ENCODE data around the gene LIX1.
"Not testable (repeated sequence)": the region's sequence is repeated elsewhere in the genome, so short reads cannot be mapped to it uniquely, and the experiment has no call there.

Gene LIX1

GRCh38 chr5:97141539-97141938, 872 bp downstream of the LIX1 start:
- no peak overlapping the region for H3K27ac ChIP-seq

GRCh38 chr5:97141031-97141430, 1.4 kb downstream of the LIX1 start:
- no peak for TF ChIP-seq ZFX (IDR thresholded peaks at IDR 0.05; ENCODE audit: borderline replicate concordance)
- no peak for TF ChIP-seq CTCF (IDR thresholded peaks at IDR 0.05)
- no peak overlapping the region for H3K27ac ChIP-seq

More at GRCh38 chr5:97141539-97141938, 872 bp downstream of the LIX1 start:
- no peak for TF ChIP-seq CTCF (IDR thresholded peaks at IDR 0.05)
- TF ChIP-seq ZFX (IDR thresholded peaks at IDR 0.05; ENCODE audit: borderline replicate concordance), result no peak

- H3K27ac ChIP-seq, result not testable (repeated sequence)
These were observed 2.2 kb downstream of the LIX1 start for GRCh38 chr5:97140250-97140649.

GRCh38 chr5:97136475-97136874, 5.9 kb downstream of the LIX1 start:
- no peak for TF ChIP-seq CTCF (IDR thresholded peaks at IDR 0.05)
- TF ChIP-seq ZFX (IDR thresholded peaks at IDR 0.05; ENCODE audit: borderline replicate concordance), result no peak
- H3K27ac ChIP-seq, result no peak overlapping the region

- no peak overlapping the region for H3K27ac ChIP-seq
- TF ChIP-seq CTCF (IDR thresholded peaks at IDR 0.05) (no peak), ZFX (IDR thresholded peaks at IDR 0.05; ENCODE audit: borderline replicate concordance) (no peak)
These were observed 6.5 kb downstream of the LIX1 start for GRCh38 chr5:97135868-97136267.

GRCh38 chr5:97134634-97135033, 7.8 kb downstream of the LIX1 start:
- H3K27ac ChIP-seq, result no peak overlapping the region
- TF ChIP-seq CTCF (IDR thresholded peaks at IDR 0.05), result no peak
- TF ChIP-seq ZFX (IDR thresholded peaks at IDR 0.05; ENCODE audit: borderline replicate concordance), result no peak

GRCh38 chr5:97133101-97133500, 9.3 kb downstream of the LIX1 start:
- TF ChIP-seq ZFX (IDR thresholded peaks at IDR 0.05; ENCODE audit: borderline replicate concordance), result no peak
- TF ChIP-seq CTCF (IDR thresholded peaks at IDR 0.05), result no peak

GRCh38 chr5:97131921-97132320, 10.5 kb downstream of the LIX1 start:
- TF ChIP-seq CTCF (IDR thresholded peaks at IDR 0.05) (no peak), ZFX (IDR thresholded peaks at IDR 0.05; ENCODE audit: borderline replicate concordance) (no peak)
- no peak overlapping the region for H3K27ac ChIP-seq

More at GRCh38 chr5:97133101-97133500, 9.3 kb downstream of the LIX1 start:
- H3K27ac ChIP-seq, result no peak overlapping the region
